ENCODE measurements around the gene S100Z. TPM values are rescaled to one million over a fixed set of nuclear protein-coding genes. Genes with fewer than 3 reads are reported as not detected.
A peak's percentile ranks its signal among the peaks of the same experiment; 100 is the strongest.

Gene S100Z
- total and polyA plus RNA-seq, 9 of the 15 experiments (the other 6 are each of a cell fraction or from before 2014, with no cell fraction given): 0.15 to 0.42 (median 0.20) TPM; not detected in 6

- TF ChIP-seq, protein P1, sequence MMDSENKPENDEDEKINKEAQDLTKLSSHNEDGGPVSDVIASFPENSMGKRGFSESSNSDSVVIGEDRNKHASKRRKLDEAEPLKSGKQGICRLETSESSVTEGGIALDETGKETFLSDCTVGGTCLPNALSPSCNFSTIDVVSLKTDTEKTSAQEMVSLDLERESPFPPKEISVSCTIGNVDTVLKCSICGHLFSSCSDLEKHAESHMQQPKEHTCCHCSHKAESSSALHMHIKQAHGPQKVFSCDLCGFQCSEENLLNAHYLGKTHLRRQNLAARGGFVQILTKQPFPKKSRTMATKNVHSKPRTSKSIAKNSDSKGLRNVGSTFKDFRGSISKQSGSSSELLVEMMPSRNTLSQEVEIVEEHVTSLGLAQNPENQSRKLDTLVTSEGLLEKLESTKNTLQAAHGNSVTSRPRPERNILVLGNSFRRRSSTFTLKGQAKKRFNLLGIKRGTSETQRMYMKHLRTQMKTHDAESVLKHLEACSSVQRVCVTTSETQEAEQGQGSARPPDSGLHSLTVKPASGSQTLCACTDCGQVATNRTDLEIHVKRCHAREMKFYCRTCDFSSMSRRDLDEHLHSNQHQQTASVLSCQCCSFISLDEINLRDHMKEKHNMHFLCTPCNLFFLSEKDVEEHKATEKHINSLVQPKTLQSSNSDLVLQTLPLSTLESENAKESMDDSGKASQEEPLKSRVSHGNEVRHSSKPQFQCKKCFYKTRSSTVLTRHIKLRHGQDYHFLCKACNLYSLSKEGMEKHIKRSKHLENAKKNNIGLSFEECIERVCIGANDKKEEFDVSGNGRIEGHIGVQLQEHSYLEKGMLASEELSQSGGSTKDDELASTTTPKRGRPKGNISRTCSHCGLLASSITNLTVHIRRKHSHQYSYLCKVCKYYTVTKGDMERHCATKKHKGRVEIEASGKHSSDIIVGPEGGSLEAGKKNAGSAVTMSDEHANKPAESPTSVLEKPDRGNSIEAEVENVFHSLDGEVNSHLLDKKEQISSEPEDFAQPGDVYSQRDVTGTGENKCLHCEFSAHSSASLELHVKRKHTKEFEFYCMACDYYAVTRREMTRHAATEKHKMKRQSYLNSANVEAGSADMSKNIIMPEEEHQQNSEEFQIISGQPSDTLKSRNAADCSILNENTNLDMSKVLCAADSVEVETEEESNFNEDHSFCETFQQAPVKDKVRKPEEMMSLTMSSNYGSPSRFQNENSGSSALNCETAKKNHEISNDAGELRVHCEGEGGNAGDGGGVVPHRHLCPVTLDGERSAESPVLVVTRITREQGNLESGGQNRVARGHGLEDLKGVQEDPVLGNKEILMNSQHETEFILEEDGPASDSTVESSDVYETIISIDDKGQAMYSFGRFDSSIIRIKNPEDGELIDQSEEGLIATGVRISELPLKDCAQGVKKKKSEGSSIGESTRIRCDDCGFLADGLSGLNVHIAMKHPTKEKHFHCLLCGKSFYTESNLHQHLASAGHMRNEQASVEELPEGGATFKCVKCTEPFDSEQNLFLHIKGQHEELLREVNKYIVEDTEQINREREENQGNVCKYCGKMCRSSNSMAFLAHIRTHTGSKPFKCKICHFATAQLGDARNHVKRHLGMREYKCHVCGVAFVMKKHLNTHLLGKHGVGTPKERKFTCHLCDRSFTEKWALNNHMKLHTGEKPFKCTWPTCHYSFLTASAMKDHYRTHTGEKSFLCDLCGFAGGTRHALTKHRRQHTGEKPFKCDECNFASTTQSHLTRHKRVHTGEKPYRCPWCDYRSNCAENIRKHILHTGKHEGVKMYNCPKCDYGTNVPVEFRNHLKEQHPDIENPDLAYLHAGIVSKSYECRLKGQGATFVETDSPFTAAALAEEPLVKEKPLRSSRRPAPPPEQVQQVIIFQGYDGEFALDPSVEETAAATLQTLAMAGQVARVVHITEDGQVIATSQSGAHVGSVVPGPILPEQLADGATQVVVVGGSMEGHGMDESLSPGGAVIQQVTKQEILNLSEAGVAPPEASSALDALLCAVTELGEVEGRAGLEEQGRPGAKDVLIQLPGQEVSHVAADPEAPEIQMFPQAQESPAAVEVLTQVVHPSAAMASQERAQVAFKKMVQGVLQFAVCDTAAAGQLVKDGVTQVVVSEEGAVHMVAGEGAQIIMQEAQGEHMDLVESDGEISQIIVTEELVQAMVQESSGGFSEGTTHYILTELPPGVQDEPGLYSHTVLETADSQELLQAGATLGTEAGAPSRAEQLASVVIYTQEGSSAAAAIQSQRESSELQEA (IDR thresholded peaks at IDR 0.05; ENCODE audit: low read depth): no peak
- TF ChIP-seq EGR1 (conservative IDR thresholded peaks at IDR 0.05) (no peak), SMARCE1 (IDR thresholded peaks at IDR 0.05) (peak; percentile 71), CCNT2 (IDR thresholded peaks at IDR 0.05; ENCODE audit: borderline replicate concordance, extremely low read depth, insufficient read length, low read depth, low read length) (peak; percentile 60), ZBED1 (IDR thresholded peaks at IDR 0.05) (no peak), PHF21A (IDR thresholded peaks at IDR 0.05; ENCODE audit: borderline replicate concordance, low read depth) (no peak), KLF10 (CRISPR knock-in tag; IDR thresholded peaks at IDR 0.05) (no peak), ZNF655 (CRISPR knock-in tag; IDR thresholded peaks at IDR 0.05) (no peak), SRSF3 (IDR thresholded peaks at IDR 0.05; ENCODE audit: insufficient read depth, low read length) (no peak), CBFB (CRISPR knock-in tag; IDR thresholded peaks at IDR 0.05) (no peak)
- TF ChIP-seq, protein P2, sequence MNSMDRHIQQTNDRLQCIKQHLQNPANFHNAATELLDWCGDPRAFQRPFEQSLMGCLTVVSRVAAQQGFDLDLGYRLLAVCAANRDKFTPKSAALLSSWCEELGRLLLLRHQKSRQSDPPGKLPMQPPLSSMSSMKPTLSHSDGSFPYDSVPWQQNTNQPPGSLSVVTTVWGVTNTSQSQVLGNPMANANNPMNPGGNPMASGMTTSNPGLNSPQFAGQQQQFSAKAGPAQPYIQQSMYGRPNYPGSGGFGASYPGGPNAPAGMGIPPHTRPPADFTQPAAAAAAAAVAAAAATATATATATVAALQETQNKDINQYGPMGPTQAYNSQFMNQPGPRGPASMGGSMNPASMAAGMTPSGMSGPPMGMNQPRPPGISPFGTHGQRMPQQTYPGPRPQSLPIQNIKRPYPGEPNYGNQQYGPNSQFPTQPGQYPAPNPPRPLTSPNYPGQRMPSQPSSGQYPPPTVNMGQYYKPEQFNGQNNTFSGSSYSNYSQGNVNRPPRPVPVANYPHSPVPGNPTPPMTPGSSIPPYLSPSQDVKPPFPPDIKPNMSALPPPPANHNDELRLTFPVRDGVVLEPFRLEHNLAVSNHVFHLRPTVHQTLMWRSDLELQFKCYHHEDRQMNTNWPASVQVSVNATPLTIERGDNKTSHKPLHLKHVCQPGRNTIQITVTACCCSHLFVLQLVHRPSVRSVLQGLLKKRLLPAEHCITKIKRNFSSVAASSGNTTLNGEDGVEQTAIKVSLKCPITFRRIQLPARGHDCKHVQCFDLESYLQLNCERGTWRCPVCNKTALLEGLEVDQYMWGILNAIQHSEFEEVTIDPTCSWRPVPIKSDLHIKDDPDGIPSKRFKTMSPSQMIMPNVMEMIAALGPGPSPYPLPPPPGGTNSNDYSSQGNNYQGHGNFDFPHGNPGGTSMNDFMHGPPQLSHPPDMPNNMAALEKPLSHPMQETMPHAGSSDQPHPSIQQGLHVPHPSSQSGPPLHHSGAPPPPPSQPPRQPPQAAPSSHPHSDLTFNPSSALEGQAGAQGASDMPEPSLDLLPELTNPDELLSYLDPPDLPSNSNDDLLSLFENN (IDR thresholded peaks at IDR 0.05; ENCODE audit: low read depth in 2 of 2, low read length in 2 of 2): no peak
- TF ChIP-seq, protein P3, sequence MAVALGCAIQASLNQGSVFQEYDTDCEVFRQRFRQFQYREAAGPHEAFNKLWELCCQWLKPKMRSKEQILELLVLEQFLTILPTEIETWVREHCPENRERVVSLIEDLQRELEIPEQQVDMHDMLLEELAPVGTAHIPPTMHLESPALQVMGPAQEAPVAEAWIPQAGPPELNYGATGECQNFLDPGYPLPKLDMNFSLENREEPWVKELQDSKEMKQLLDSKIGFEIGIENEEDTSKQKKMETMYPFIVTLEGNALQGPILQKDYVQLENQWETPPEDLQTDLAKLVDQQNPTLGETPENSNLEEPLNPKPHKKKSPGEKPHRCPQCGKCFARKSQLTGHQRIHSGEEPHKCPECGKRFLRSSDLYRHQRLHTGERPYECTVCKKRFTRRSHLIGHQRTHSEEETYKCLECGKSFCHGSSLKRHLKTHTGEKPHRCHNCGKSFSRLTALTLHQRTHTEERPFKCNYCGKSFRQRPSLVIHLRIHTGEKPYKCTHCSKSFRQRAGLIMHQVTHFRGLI (CRISPR knock-in tag; IDR thresholded peaks at IDR 0.05): no peak
- TF ChIP-seq, protein P4, sequence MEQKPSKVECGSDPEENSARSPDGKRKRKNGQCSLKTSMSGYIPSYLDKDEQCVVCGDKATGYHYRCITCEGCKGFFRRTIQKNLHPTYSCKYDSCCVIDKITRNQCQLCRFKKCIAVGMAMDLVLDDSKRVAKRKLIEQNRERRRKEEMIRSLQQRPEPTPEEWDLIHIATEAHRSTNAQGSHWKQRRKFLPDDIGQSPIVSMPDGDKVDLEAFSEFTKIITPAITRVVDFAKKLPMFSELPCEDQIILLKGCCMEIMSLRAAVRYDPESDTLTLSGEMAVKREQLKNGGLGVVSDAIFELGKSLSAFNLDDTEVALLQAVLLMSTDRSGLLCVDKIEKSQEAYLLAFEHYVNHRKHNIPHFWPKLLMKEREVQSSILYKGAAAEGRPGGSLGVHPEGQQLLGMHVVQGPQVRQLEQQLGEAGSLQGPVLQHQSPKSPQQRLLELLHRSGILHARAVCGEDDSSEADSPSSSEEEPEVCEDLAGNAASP (IDR thresholded peaks at IDR 0.05): no peak
These were observed 97.3 kb downstream of the S100Z start (continued) for GRCh38 chr5:76947082-76947503.
